GM18519 (cell line): ENCODE results near the gene MPP7.

Experiments used
- ATAC-seq: cut with Tn5 transposase; IDR thresholded peaks from one replicate; pipeline ENCODE4 v1.9.1; 2021; ENCODE audit warnings: mild to moderate bottlenecking, moderate library complexity; ENCODE audit not compliant: unreplicated experiment, low FRiP score

MPP7 gene

DNA sequence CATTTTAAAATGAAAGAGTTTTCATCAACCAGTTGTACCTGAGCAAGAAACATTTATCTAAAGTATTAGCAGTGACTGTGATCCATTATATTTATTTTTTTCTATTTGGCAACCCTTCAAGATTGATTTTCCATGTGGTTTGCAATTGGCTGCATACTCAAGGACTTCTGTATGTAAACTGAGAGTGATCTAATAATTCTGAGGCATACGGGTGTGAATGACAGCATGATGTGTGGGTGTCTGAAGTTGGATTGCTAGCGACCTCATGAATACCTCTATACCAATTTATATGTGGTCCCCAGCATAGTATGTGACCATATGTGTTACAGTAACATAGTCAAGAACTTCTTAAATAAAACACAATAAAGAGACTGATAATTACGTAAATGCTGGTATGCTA, 8.2 kb upstream of the MPP7 start:
- no peak for ATAC-seq

DNA sequence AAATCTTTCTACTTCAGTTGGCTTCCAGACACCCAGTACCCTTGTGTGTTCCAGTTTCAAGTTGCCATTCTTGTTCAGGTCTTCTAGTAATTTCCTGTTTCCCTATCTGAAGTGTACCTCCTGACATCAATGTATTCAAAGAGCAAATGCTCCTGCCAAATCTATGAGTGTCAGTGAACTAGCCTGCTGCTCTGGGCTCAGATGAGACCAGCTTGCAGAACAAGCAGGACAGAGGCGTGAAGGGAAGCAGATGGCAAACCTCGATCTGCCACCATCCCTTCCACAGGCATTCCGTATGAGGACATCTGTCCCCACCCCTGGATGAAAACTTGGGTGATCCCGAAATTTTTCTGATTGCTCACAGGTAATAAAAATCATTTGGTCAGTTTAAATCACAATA, 4.4 kb upstream of the MPP7 start:
- no peak for ATAC-seq

DNA sequence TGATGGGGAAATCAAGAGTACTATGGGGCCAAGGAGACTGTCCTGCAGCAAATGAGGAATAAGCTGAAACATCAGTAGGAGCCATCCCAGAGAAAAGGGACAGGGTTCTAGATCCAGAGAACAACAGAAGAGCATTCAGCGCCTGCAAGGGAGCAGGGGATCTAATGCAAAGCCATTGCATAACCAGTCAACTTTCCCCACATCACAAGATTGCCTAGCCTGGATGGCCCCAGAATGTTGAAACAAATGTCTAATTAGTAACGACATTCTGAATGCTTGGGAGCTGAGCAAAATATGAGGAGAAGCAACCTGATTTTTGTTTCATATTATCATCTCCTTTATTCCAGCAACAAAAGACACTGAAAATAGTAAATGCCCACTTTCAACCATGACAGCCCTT, 2.7 kb upstream of the MPP7 start:
- no peak for ATAC-seq

DNA sequence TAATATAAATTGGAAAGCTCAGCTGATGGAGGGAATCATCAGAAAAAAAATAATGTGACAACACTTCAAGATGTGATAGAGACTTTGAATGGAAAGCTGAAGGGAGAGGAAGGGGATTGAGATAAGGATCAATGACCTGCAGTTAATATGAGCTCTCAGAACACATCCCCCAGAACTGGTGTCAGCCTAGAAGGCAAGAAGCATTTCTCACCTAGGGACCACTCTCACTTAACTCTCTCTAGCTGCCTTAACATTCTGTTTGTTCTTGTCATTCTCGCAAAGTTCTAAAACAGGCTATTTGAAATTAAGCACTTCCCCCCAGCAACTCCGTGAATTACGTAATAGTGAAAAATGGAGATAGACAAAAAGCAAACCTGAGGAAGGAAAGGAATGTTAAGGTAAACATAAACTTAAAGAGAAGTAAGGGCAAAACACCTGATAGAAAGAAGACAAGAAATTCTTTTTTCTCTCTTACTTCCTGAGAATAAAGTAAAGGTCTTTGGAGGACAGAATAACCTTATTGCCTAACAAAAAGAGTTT, 1.2 kb upstream of the MPP7 start:
- ATAC-seq = no peak

- ATAC-seq = no peak
Measured at GRCh38 chr10:28302012-28302637, 739 bp downstream of the MPP7 start.

- ATAC-seq = no peak
Measured at GRCh38 chr10:28300027-28300426, 2.8 kb downstream of the MPP7 start.

GRCh38 chr10:28298951-28299350, 3.9 kb downstream of the MPP7 start:
- ATAC-seq = no peak

DNA sequence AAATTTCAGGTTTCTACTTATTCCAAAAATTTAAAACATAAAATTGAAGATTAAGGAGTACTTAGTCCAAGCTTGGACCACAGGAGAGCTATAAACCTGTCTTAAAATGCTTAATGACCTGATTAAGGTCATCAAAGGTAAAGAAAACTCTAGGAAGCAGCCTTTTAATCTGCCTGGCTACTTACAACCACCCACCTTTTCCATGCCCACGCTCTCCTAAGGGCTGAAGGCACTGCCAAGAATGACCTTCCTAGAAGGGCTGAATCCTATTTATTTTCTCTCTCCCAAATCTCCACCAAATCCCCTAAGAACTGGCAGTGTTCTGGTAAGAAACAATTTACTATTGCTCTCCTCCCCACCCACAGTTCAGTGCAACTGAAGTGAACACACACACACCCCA, 6.8 kb downstream of the MPP7 start:
- ATAC-seq = no peak

DNA sequence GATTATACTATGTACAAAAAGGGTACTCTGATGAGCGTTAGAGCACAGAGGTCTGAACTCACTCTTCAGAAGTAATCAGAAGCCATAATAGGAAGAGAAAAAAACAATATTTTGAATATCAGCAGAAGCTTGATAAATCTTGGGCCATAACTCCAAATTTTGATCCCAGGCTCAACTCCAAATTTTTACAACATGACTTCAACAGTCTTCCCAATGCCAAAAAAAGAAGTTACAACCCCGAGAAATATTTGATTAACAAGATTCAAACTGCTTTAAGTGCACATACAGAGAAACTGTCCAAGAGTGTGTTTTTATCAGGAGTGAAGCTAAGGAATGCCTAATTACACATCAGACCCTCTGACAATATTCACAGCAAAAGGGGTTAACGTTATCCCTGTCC, 7.5 kb downstream of the MPP7 start:
- no peak for ATAC-seq

- no peak for ATAC-seq
Measured at GRCh38 chr10:28294809-28295208, 8.1 kb downstream of the MPP7 start.

- no peak for ATAC-seq
Measured at GRCh38 chr10:28294169-28294532, 8.7 kb downstream of the MPP7 start.

GRCh38 chr10:28293236-28294168, 9.4 kb downstream of the MPP7 start:
- no peak for ATAC-seq

- ATAC-seq = no peak
Measured at GRCh38 chr10:28291881-28292297, 11.0 kb downstream of the MPP7 start.

GRCh38 chr10:28285816-28286215, 17.0 kb downstream of the MPP7 start:
- no peak for ATAC-seq

DNA sequence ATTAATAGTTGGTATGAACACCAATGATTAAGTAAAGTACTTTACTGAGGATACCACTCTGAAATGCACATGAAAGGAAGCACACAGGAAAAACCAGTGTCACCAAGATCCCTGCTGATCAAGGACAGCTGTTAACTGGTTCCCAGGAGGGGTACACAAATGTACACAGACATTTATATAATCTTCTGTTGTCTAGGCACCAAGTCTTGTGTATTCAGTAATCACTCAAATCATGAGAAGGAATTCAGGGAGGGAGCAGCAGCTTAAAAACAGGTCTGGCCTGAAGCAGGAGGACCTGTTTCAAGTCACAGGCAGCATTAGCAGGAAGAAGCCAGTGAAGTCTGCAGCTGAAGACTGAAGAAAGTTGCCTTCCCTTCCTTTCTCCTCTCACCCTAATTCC, 18.7 kb downstream of the MPP7 start:
- no peak for ATAC-seq

GRCh38 chr10:28283251-28283650, 19.6 kb downstream of the MPP7 start:
- ATAC-seq = no peak

- ATAC-seq = no peak
Measured at GRCh38 chr10:28282336-28282735, 20.5 kb downstream of the MPP7 start.

GRCh38 chr10:28281726-28282315, 21.0 kb downstream of the MPP7 start:
- ATAC-seq = no peak

DNA sequence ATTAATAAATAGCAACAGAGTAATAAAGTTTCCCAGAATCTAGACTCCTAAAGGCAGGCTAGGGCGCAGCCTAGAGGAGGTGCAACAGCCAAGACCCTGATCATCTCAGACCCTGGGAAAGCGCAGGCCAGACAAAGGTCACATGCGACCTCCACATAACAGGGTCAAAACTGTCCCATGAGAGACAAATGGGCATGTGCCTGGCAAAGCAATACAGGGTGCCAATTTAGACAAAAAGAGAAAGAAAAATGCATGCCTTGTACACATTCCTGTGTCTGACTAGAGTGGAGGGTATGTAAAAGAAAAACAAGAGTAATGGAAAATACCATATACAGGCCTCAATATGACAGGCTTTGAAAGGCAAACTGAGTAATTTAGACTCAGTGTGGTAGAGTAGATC, 22.2 kb downstream of the MPP7 start:
- ATAC-seq = no peak

DNA sequence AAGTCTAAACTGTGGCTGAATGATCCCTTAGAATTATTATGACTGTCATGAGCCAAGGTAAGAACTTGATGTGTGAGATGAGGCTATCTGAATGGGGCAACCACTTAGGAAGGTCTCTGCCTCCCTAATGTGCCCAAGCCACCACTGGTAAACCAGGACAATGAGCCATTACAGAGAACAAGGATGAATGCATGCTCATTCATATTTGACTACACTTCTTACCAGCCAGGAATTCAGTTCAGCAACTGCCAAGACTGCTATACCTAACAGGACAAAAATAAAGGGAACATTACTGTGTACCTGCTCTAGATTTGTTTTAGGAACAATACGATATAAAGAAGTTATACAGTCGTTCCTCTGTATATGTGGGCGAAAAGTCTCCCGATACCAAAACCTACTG, 23.0 kb downstream of the MPP7 start:
- no peak for ATAC-seq

DNA sequence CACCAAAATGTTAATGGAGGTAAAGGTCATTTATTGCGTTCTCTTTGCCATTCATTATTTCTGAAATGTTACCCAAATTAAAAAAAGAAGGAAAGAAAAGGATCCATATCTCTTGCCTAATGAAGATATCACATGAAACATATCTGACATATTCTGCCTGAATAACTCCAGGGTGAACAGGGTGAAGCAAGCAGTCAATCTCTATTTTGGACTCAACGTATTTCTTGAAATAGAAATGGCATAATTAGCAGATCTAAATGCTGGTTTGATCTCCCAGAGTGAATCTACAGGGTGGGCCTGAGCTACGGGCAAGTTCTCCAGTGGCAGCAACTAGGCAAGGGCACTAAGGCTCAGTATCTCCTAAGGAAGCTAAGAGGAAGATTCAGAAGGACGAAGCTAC, 24.0 kb downstream of the MPP7 start:
- no peak for ATAC-seq
